ENCODE measurements around the gene TXNRD1. TPM values are rescaled to one million over a fixed set of nuclear protein-coding genes. Genes with fewer than 3 reads are reported as not detected.
"Not testable (repeated sequence)": the region's sequence is repeated elsewhere in the genome, so short reads cannot be mapped to it uniquely, and the experiment has no call there.

TXNRD1 gene
- total RNA-seq, 1 donor from 2014 or later = 121 TPM

DNA sequence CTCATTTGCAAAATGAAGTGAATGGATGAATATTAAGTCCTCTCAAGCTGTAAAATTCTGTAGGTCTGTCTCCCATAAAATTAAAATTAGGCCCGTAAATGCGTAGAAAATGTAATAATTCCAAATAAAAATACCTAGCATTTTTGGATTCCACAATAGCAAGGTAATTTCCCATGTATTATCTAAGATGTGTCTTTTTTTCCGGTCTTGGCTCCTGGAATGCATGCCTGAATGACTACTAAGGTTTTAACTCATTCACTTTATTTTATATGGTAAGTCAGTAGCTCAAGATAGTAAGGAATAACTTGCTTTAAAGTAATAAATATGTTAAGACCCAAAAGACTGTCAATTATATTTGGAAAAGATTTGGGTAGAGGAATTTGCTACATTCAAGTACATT is 11.1 kb downstream of the TXNRD1 start:
- no peak for DNase-seq (ENCODE audit: low spot score)
- intact Hi-C loops (cut with DNase I) = no loop called here

DNA sequence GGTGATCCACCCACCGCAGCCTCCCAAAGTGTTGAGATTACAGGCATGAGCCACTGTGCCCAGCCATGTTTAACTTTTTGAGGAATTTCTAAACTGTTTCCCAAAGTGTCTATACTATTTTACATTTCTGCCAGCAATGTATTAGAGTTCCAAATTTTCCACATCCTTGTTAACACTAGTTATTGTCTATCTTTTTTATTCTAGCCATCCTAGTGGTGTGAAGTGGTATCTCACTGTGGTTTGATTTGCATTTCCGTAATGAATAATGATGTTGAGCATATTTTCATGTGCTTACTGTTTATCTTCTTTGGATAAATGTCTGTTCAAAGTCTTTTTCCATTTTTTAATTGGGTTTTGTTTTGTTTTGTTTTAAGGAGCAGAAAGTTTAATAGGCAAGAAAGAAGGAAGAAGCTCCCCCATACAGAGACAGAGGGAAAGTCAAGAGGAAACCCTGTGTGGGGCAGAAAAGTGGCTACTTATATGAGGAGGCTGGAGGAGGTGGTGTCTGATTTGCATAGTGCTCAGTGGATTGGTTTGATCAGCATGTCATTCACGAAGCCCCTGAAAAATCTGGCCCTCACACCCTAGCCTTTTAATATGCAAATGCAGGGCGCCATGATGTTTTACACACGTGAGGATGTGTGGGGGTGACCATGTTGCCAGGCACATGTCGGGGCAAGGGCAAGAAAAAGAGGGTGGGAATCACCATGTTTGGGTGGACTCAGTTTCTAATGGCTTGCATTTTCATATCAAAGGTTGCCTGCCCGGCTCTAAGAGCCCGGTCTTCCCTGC is 14.9 kb downstream of the TXNRD1 start:
- intact Hi-C loops (cut with DNase I) = no loop called here
- DNase-seq (ENCODE audit: low spot score) = no peak

DNA sequence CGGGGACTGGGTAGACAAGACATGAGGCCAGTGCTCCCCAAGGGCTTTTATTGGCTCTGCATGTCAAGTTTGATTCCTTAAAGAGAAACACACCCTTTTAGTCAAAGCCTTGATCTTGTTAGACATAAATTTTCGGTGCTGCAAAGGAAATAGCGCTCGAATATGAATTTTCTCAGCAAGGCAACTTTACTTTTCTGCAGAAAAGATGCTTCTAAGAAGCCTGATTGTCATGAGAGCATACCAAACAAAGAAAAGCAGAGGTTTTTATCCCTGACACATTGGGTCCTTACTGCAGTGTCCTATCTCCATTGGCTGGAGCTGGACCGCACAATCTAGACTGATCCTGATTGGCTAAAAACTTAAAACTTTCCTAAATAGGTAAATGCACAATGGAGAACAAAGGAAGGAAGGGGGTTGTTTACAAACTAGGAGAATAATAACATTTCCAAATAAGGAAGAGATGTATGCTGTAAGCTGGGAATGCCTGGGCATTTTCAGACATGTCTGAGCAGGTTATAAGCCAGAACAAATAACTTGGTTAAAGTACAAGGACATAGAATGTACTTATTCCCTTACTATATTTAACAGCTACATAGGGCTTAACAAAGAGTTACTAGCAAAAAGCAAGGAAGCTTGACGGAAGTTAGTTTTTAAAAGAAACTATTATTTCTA is 17.2 kb downstream of the TXNRD1 start:
- intact Hi-C loops (cut with DNase I) = no loop called here
- no peak for DNase-seq (ENCODE audit: low spot score)

DNA sequence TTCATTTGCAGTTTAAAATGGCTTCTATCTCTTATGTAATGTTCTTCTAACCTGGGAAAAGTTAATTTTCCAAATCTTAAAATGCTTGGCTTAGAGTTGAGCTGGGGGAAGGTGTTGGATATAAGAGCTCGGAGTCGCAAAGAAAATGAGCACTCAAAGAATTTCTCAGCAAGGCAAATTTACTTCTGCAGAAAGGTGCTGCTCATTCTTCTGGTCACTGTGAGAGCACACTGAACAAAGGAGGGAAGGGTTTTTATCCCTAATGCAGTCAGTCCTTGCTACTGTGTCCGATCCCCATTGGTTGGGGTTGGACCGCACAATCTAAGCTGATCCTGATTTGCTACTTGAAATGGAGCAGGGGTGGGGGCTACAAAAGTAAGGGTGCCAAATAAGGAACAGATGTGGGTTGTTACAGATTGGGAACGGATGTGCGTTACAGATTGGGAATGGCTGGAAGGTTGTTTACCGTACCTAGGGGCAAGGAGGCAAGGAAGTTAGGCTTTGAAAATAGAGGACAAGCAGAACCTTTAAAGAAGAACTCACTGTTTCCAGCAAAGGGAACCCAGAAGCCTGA is 19.4 kb downstream of the TXNRD1 start:
- no peak for DNase-seq (ENCODE audit: low spot score)
- intact Hi-C loops (cut with DNase I) = no loop called here

DNA sequence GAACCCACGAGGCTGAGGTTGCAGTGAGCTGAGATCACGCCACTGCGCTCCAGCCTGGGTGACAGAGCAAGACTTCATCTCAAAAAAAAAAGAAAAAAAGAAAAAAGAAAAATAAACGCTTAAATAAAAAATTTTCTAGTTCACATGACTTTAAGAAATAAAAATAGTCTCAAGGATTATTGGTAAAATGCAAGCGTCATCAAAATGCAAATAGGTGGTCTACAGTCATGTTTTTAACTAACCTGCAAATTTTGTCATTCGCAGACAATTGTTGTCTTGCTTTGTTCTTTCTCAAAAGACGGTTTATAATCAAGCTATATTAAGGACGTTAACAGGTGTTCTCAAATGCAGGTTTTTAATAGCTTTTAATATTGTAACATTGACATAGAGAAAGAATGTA is 22.4 kb downstream of the TXNRD1 start:
- intact Hi-C loops (cut with DNase I) = no loop called here

DNA sequence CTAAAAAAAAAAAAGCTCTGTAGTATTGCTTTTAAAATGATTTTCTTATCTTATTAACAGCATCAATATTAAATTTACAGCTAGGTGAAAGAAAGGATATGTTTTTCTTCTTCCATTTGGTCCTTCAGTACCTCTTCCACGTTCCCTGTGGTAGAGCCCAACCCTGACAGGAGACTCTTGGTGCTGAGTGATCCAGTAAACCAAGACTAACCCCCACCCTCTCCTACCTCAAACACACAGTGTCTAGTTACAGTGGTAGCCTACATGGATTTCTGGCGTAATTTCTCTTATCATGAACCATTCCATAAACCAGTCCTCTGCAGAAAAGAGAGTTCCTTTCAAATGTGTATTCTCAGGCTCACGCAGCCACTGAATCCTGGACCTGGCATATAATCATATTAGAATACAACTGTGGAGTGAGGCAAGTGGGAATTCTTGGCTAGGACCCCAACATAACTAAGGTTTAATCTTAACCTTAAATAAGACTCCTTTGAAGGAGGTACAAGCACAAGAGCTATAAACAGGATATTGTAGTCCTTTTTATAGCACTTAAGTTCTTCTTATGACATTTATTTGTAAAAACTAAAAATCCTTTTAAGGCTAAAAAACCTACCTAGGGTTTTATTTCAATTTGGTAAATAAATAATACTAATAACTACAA is 27.1 kb downstream of the TXNRD1 start:
- intact Hi-C loops (cut with DNase I) = no loop called here
- DNase-seq (ENCODE audit: low spot score) = no peak

More for the DNA sequence above, 22.4 kb downstream of the TXNRD1 start:
- DNase-seq (ENCODE audit: low spot score) = no peak

DNA sequence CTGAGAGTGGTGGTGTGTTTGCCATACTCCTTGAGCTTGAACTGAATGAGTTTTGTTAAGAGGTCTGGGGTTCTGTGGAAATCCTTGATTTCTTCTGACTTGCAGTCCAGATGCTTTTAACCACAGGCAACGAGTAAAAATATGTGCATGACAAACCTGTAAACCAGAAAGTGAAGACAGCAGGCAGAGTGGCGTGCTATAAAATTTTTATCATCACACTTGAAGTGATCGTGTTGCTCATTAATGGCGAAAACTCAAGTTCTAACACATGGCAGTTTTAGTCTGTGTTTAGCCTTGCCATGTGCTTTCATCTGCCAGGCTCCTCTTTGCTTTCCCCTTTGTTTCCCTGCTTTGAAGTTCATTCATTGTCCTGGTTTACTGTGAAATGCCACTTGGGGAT is 28.0 kb downstream of the TXNRD1 start:
- intact Hi-C loops (cut with DNase I) = no loop called here
- no peak for DNase-seq (ENCODE audit: low spot score)

DNA sequence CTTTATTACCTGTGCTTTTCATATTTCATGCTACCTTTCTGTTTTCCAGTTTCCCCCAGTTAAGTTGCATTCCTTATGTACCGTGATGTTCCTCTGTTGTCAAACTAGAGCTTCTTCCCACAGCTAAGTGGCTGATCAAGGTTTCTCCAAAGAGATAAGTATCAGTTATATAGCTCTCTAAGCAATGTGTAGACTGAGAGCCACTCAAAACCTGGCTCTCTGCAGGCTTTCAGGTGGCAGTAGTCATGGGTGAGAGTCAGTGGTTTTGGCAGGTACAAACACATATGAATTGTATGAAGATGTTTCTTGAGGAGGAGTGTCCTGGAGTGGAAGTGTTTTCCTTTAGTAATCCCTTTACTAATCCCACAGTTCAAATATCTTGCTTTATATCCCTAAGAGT is 28.4 kb downstream of the TXNRD1 start:
- intact Hi-C loops (cut with DNase I) = no loop called here
- DNase-seq (ENCODE audit: low spot score) = no peak

DNA sequence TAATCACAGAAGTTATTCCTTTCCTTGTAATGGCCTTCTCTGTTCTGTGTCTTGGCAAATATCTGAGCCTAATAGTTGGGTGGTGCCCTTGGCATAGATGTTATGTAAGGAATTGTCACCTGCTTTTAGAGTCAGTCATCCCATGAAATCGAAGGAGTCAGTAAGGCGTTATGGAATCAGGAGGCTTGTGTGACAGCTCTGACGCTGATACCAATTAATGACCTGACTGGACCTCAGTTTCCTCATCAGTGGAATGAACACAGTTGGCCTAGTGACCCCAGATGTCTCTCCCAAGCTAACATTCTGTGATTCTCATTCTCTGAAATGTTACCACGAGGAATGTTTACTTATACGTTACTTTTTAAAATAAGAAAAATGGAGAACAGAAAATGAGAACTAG is 32.1 kb downstream of the TXNRD1 start:
- intact Hi-C loops (cut with DNase I) = no loop called here
- no peak for DNase-seq (ENCODE audit: low spot score)

DNA sequence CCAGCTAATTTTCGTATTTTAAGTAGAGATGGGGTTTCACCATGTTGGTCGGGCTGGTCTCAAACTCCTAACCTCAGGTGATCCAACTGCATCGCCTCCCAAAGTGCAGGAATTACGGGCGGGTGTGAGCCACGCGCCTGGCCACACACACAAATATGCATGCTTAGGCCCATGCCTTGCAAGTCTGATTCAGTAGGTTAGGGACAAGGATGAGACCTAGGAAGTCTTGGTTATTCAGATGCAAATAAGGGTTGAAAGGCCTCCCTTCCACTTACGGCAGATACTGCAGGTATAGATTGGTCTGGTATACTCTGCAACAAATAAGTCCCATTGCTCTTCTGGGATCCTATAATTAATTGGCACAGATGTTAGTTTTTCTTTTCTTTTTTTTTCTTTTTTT is 32.9 kb downstream of the TXNRD1 start:
- no peak for DNase-seq (ENCODE audit: low spot score)
- intact Hi-C loops (cut with DNase I) = no loop called here

DNA sequence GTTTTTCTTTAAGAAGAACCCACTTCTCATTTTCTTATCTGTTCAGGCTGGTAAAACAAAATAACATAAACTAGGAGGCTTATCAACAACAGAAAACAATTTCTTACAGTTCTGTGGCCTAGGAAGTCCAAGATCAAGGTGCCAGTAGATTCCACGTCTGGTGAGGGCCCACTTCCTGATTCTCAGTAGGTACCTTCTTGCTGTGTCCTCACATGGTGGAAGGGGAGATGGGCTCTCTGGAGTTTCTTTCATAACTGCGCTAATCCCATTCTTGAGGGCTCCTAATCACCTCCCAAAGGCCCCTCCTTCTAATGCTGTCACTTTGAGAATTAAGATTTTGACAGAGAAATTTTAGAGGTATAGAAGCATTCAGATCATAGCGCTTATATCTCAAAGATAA is 33.4 kb downstream of the TXNRD1 start:
- DNase-seq (ENCODE audit: low spot score) = no peak
- intact Hi-C loops (cut with DNase I) = no loop called here

DNA sequence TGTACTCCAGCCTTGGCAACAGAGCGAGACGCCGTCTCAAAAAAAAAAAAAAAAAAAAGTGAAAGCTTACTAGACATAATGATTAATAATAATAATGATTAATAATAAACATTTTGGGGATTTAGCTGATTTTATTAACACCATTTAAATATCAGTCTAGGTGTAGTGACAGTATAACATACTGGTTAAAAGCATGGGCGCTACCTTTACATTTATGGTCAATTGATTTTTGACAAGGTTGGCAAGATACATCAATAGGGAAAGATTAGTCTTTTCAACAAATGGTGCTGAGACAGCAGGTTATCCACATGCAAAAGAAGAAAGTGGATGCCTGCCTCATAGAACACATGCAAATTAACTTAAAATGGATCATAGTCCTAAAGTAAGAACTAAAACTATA is 34.3 kb downstream of the TXNRD1 start:
- no peak for DNase-seq (ENCODE audit: low spot score)
- intact Hi-C loops (cut with DNase I) = no loop called here

DNA sequence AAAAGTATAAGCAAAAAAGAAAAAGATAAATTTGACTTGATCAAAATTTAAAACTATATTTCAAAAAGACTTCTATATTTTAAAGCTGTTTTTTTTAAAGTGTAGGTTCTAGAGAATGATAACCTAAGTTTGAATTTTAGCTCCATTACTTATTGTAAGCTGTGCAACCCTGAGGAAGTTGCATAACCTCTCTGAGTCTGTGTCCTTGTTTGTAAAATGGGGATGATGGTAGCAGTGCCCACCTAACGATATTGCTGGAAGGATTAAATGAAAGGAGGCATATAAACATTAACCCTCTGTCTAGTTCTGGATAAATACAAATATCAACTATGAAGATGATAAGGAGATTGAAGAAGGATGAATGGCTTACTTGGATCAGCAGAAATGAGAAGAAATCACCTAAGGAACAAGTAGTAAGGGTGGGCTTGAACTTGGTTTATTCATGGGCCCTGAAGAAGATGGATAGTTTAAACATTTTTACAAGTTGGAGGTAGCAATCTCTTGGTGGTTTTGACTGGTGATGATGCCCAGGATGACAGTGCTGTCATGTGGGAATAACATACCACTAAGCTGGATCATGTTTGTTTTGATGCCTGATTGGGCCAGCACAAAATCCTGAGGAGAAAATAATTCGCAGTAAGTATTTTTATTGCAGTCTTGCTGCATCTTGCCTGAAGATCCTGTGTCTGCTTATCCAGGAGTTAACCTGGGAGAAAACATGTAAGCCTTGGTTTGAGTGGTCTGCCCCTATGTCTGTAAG is 35.0 kb downstream of the TXNRD1 start:
- DNase-seq (ENCODE audit: low spot score) = no peak
- intact Hi-C loops (cut with DNase I) = no loop called here

DNA sequence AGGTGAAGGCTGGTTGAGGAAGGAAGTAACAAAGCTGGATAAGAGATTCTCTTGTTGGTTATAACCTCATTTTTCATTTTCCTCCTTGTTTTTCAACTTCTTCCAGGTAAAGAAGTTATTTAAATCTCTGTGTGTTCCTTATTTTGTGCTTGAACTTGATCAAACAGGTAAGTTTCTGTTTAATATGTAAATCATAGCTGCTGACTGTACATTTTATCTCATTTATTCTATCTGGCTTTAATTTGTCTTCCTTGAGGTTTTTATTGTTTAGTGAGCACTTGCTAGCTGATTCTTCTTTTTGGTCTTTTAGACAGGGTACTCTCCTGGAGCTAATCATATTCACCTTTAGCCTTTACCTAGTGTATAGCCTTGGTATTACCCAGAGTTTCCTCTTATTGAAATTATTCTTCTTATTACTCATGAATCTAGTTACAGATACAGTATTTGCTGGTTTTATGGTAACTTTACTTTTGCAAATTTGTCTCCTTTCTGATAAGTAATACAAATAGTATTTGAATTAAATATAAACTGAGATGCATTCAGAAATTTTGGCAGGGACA is 42.4 kb downstream of the TXNRD1 start:
- DNase-seq (ENCODE audit: low spot score) = no peak
- intact Hi-C loops (cut with DNase I) = no loop called here

DNA sequence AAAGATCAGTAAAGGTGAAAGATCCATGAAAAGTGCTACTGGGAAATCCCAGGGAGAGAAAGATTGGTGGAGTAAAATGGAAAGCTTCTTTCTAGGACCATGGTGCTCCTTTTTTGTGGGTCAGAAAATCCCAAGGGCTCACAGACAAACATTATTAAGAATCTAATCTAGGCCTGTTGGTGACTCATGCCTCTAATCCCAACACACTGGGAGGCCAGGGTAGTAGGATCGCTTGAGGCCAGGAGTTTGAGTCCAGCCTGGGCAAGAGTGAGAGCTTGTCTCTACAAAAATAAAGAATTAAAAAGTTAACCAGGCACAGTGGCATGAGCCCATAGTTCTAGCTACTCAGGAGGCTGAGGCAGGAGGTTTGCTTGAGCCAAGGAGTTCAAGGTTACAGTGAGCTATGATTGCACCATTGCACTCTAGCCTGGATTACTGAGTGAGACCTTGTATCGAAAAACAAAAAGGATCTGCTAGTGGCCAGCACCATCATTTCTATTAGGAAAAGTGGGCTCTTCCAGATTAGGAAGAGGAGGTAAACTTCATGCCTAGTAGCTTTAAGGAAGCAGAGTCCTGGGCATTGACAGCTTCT is 43.0 kb downstream of the TXNRD1 start:
- intact Hi-C loops (cut with DNase I) = no loop called here
- DNase-seq (ENCODE audit: low spot score) = no peak

DNA sequence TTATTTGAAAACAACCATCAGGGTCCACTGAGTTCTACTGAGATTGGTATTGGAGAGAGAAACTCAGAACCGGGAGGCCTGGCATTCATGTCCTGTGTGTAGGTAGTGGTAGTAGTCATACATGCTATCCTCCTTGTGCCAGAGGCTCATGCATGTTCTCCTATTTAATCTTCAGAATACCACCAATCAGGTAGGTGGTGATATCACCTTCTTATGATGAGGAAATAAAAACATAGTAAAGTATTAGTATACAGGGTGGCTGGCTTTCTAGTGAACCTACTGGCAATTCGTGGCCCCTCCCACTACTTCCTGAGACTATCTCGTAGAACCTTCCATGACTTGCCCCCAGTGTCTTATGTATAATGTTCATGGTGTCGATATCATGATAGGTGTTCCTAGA is 47.4 kb downstream of the TXNRD1 start:
- no peak for DNase-seq (ENCODE audit: low spot score)

DNA sequence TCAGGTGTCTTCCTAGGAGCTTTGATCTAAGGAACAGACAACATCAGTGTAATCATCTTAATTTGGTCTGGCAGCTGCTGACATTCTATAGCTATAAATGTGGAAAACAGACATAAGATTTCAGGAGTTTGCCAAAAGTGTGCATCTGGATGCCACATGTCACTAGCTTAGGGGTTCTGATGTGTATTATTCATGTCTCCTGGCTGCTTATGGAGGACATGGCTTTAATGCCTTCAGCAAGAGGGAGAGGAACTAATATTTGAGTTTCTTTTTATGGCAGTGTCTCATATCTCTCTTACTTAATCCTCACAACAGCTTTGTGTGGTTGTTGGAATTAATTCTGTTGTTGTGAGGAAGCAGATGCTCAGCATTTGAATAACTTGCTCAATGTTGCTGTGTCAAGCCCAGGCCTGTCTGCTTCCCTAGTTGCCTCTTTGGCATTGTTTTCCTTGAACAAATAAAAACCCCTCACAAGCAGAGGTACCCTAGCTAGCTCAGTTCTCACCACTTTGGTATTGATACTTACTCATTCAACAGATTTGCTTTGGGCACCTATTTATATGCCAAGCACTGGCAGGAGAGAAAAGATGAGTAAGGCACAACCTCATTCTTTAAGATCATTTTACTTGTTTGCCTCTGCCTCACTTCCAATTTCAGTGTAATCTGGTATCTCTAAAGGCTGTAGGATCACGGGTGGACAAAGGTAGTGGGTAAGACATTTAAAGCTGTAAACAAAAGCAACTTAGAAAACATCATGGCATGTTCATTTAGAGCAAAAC is 48.2 kb downstream of the TXNRD1 start:
- no peak for DNase-seq (ENCODE audit: low spot score)
- intact Hi-C loops (cut with DNase I) = no loop called here

More for the DNA sequence above, 47.4 kb downstream of the TXNRD1 start:
- intact Hi-C loops (cut with DNase I) = no loop called here

DNA sequence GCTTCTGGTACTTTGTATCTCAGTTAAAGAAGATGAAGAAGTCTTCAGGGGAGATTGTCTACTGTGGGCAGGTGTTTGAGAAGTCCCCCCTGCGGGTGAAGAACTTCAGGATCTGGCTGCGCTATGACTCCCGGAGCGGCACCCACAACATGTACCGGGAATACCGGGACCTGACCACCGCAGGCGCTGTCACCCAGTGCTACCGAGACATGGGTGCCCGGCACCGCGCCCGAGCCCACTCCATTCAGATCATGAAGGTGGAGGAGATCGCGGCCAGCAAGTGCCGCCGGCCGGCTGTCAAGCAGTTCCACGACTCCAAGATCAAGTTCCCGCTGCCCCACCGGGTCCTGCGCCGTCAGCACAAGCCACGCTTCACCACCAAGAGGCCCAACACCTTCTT is 49.9 kb downstream of the TXNRD1 start:
- DNase-seq (ENCODE audit: low spot score); intact Hi-C loops (cut with DNase I): not testable (repeated sequence)

Data from cardiac septum (tissue), 1 donor.